Left cardiac atrium (tissue), 4 donors: ENCODE measurements around the gene RESF1. TPM values are rescaled to one million over a fixed set of nuclear protein-coding genes. Genes with fewer than 3 reads are reported as not detected.

Experiments
- ATAC-seq, 2 donors: fragments of 200-7000 bp; cut with Tn5 transposase; one replicate each; pipeline ENCODE4 v1.9.1; 2020; ENCODE audit warnings: mild to moderate bottlenecking in 2 of 2, moderate library complexity in 2 of 2
- DNase-seq: peaks from one replicate; pipeline ENCODE4 v3.0.0-alpha.2; 2020
- intact Hi-C, 2 donors: fragments of 100-400 bp; cut with DNase I; formaldehyde crosslinking; loops; one replicate each; pipeline versions ENCODE4 v1.14.1 to v1.15.1; 2022 to 2023
- total RNA-seq, 2 donors: library from RNA; stranded (reverse); fragmentation: NEBNext Ultra II Directional; extraction: Animal tissue kit (Norgen Biotek cat#: 25700); gene quantifications; one replicate each; pipeline ENCODE4 v1.2.1, GENCODE V29; 2021
- donor health status: DM: no; HTN: yes; CAD: no.
- donor health status: DM: no; HTN: yes; CAD: no; lungs with severe emphysema.
- donor health status: DM: yes; HTN: yes; CAD: no.
- donor health status: Dilated cardiomyopathy.

RESF1 gene
- total RNA-seq, 2 donors from 2014 or later = 19.8 to 31.2 TPM

DNA sequence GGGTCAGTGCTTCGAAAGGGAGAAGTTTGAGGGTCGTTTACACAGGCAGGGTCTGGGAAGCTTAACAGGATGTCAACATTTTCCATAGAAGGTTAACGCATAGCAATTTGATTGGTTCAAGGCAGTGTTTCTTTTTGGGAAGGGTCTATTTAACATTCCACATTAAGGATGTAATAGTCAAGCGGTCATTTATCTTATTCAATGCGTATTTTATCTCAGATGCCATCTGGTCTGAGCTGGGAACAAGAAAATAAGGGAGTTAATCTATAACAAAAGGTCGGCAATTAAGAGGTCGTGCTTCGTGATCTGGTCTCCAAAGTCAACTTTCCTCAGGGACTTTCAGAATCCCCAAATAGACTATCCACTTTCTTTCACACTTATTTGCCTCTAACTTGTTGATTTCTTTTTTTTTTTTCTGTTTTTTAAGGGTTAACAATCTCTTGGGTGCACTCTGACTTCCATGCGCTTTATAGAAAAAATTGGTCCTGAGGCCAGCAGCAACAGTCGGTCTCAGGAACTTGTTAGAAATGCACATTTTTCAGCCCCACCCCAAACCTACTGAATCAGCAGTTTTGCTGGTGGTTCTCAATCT, 550 bp upstream of the RESF1 start:
- no peak for DNase-seq
- intact Hi-C loops = no loop called here
- ATAC-seq = no peak

DNA sequence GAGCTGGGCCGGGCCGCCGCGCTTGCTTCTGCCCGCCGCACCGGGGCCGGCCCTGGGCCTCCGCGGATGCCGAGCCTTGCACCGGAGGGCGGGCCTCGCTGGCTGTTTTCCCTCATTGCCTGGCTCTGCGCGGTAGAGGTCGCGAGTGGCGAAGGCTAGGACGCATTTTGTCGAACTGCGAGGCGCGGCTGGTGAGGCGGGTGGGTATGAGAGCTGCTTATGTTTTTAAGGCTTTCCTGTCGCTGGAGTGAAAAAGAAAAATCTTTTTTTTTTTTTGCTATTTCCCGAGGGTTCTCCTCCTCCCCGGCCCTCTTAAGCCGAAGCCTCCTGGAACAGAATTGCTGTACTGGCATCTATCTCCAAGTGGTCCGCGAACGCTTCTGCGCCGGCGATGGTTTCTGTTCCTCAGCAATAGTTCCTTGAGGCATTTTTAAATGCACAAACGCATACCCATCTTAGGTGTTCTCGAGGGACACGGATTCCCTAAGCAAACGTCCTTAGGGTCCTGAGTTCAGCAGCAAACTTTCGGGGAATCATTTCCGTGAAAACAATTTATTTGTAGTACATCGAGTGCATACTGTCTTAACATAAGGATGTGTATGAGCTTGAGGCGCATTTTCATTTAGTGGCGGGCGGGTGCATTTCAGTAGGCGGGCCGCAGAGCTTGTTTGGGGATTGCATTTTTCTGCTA, 631 bp downstream of the RESF1 start:
- ATAC-seq (peak; percentile 24 to 77), DNase-seq (peak; percentile 75)
- intact Hi-C loops = no loop called here

DNA sequence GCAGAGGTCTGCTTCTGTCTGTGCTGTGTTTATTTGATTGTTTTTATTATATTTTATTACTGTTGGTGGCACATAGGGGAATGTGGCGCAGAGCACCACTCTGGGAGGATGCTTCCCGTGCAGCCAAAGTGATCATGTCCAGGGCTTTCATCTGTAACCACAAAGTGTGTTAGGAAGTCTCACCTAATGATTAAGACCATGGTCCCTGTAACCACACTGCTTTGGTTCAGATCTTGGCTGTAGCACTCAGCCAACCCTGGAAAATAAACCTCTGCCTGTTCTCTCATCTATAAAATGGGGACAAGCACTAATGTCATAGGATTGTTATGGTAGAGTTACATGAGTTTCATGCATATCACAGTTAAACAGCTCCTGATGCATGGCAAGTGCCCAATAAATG, 1.9 kb downstream of the RESF1 start:
- no peak for ATAC-seq

DNA sequence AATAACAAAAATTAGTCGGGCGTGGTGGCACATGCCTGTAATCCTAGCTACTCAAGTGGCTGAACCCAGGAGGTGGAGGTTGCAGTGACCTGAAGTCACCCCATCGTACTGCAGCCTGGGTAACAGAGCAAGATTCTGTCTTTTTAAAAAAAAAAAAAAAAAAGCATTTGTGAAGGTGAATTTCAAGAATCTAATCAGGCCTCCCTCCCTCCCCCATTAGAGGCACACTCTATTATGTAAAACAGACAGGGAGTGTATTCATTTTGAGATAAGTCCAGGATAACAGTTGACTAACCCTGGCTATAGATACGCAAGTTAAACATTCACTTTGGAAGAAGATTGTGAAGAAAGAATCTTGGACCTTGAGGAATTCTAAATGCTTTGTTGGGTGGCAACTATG, 2.9 kb downstream of the RESF1 start:
- ATAC-seq = no peak
- no peak for DNase-seq
- intact Hi-C loops = no loop called here

More for the DNA sequence above, 1.9 kb downstream of the RESF1 start:
- intact Hi-C loops = no loop called here
- DNase-seq = no peak

DNA sequence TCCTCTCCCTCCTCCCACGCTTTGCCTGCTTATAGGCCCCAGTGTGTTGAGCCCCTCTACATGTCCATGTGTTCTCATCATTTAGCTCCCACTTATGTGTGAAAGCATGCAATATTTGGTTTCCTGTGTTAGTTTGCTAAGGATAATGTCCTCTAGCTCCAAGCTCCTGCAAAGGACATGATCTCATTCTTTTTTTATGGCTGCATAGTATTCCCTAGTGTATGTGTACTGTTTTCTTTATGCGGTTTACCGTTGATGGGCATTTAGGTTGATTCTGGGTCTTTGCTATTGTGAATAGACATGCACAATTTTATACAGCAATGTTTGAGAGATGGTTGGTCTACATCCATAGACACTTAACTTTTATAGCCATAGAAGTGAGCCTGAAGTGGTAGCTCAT, 5.1 kb downstream of the RESF1 start:
- intact Hi-C loops = no loop called here
- no peak for DNase-seq
- no peak for ATAC-seq

DNA sequence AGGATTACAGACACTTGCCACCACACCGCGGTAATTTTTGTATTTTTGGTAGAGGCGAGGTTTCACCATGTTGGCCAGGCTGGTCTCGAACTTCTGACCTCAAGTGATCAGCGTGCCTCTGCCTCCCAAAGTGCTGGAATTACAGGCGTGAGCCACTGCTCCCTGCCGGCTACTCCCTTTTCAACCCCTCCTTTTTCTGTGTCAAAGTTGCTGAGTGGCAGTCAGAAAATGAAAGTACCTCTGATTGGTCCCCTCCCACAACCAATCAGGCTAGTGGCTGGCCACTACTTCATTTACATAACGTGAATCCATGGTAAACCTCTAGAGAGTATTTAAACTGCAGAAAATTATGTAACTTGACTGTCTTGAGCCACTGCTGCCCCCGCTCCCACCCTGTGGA, 5.9 kb downstream of the RESF1 start:
- no peak for DNase-seq
- intact Hi-C loops = no loop called here
- ATAC-seq = no peak

DNA sequence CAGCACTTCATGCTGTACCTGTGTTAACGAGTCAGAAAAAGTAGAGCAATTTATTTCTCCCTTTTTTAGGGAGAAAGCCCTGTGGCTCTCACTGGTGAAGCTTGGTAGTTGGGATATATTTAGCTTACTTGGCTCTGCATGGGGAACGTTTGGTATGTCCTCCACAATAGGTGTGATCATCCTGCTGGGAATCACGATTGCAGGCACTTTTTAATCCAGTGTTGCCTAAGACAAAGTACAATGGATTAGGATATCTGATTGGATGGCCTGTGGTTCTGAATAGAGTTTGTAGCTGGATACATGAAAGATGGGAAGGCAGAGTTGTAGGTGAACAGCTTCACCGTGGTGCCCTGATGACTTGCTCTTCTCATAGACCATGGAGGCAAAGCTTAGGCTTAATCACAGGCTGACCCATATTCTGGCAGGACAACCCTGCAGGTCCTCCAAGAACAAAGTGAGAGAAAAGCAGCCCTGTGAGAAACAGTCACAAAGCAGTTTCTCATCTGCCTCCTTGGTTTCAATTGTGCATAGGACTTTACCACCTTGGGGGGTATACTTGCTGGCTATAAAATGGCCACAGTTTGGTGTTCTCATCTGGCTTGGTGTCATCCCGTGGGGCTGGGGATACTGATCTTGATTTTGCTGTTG, 7.5 kb downstream of the RESF1 start:
- ATAC-seq (peak; percentile 49 to 57), DNase-seq (no peak)
- intact Hi-C loops = no loop called here

DNA sequence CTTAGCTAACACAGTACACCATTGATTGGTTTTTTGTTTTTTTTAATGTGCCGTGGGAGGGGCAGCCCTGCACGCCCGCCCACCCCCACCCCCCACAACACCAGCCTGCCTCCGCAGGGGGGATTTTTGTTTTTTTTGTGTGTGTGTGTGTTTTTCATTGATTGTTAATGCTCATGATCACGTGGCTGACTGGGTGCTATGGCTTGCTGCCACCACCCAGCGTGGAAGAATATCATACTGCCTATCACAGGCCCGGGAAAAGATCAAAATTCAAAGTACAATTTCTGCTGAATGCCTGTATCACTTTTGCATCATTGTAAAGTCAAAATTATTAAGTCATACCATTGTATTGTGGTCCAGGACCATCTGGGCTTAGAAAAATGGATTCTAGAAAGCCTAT, 8.3 kb downstream of the RESF1 start:
- ATAC-seq = no peak
- intact Hi-C loops = no loop called here
- no peak for DNase-seq

DNA sequence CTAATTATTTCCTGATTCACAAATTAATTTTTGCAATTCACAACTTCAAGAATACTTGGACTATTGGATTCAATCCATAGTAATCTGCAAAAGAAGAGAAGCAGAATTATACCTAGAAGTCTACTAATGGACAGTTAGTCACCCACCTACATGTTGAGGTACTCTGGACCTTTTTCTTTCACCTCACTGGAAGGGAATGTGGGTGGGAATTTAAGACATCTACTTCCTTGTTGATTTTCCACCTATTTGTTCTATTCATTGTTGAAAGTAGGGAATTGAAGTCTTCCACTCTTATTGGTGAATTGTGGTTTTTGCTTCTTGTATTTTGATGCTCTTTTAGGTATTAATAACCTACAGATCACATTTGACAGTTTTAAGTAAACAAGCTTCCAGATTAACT, 11.0 kb downstream of the RESF1 start:
- no peak for DNase-seq
- intact Hi-C loops = no loop called here
- no peak for ATAC-seq

DNA sequence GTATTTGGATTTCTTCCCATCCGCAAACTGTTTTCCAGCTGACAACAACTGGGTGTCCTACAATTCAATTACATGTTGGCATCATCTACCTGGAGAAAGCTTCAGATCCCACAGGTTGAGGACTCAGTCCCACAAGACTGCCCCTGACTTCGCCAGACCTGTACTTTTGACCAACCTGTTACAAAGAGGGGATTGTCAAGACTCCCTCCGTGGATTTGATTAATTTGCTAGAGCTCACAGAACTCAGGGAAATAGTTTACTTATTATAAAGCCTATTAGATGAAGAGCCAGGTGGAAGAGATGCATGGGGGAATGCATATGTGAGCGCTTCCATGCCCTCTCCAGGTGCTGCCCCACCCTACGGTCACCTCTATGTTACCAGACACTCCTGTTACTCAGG, 14.6 kb downstream of the RESF1 start:
- DNase-seq = no peak
- ATAC-seq = no peak
- intact Hi-C loops = no loop called here

DNA sequence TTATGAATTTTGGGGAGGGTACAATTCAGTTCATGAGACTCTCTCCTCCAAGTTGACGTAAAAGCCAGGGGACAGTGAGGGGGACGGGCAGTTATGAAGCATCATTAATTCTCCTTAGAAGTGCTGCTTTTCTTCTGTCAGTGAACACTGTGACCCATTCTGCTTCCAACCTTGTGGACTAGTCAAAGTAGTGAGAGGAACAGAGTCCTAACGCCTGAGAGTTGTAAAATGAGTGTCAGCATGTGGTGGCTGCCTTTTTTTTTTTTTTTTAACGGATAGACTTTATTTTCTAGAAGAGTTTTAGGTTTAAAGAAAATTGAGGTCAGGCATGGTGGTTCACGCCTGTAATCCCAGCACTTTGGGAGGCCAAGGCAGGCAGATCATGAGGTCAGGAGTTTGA, 15.5 kb downstream of the RESF1 start:
- intact Hi-C loops = no loop called here
- ATAC-seq = no peak

DNA sequence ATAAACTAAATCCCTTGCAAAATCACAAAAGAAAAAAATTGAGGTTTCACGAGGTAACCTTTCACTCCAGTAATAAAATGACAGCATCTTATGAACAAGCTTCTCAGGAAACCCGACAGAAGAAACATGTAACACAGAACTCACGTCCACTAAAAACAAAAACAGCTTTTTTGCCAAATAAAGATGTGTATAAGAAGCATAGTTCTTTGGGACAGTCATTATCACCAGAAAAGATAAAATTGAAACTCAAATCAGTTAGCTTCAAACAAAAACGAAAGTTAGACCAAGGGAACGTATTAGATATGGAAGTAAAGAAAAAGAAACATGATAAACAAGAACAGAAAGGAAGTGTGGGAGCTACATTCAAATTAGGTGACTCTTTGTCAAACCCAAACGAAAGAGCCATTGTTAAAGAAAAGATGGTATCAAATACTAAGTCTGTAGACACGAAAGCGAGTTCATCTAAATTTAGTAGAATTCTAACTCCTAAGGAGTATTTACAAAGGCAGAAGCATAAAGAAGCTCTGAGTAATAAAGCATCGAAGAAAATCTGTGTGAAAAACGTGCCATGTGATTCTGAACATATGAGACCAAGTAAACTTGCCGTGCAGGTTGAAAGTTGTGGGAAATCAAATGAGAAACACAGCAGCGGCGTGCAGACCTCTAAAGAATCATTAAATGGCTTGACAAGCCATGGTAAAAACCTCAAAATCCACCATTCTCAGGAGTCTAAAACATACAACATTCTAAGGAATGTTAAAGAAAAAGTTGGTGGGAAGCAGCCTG, 25.8 kb downstream of the RESF1 start:
- intact Hi-C loops = no loop called here
- no peak for DNase-seq

More for the DNA sequence above, 15.5 kb downstream of the RESF1 start:
- DNase-seq = no peak

DNA sequence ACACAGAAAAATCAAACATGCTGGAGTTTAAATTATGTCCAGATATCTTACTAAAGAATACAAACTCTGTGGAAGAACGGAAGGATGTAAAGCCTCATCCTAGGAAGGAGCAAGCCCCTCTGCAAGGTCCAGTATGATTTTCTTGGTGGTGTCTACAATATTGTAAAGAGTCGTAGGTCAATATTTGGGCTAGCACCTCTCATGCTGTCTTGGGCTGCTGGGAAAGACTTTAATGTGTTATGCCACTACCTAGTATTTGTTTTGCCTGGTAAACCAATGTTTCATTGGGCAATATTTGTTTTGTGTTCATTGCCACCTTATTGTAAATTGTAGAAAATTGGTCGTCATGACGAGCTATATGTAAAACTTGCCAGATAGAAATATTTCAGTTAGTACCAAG, 26.6 kb downstream of the RESF1 start:
- no peak for DNase-seq
- intact Hi-C loops = no loop called here
- ATAC-seq = no peak

More for the DNA sequence above, 25.8 kb downstream of the RESF1 start:
- no peak for ATAC-seq

DNA sequence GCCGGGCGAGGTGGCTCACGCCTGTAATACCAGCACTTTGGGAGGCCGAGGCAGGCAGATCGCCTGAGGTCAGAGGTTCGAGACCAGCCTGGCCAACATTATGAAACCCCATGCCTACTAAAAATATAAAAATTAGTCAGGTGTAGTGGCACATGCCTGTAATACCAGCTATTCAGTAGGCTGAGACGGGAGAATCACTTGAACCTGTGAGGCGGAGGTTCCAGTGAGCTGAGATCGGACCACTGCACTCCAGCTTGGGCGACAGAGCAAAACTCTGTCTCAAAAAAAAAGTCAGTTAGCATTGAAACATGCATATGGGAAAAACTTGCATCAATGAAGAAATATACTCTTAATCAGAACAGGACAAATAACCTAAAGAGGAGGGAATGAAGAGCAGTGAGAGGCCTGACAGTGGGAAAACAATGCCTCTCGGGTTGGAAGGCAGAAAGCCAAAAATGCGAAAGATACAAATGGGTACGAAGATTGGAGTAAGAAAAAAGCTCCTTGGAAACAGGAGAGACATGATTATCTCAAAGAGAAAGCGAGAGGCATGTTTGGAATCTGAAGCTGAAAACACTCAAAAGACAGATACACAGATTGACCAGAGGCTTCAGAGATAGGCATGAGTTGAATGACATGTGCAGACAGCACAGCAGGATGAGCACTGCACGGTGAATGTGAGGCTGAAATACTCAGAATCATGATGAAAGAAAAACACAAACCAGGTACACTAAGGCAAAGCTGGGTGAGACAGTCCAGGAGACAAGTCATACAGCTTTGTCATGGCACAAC, 30.6 kb downstream of the RESF1 start:
- peak in 1 of 2 donors; percentile 97 for ATAC-seq
- no peak for DNase-seq
- intact Hi-C loops = no loop called here

DNA sequence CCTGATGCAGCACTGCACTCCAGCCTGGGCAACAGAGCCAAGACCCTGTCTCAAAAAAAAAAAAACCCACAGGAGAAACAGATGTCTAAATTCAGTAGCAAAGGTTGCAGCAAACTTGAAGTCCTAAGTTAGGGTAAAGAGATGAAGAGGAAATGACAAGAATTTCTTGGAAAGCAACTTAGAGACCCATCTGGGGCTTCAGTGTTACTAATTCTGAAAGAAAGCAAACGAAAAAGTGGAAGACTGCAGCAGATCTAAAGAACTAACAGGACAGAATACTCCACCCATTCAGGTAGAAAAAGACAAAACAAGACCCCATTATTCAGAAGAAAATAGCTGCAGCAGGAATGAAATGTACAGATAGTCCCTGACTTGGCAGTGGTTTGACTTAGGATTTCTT, 31.9 kb downstream of the RESF1 start:
- ATAC-seq = no peak
- intact Hi-C loops = no loop called here
- DNase-seq = no peak

DNA sequence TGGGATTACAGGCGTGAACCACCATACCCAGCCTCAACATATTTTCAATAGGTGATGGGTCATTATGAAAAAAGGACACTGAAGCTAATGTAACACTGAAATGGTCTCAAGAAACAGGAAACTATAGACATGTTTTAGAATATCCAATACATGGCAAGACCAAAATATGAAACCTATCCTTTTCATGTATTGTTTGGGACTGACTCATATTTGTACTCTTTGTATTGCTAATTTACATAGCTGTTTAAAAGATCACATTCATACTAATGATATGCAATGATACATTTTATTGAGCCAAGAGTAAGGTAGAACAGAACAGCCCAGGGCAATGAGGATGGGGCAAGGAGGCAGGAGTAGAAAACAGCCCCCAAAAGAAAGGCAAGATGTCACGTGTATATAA, 32.6 kb downstream of the RESF1 start:
- no peak for DNase-seq
- intact Hi-C loops = no loop called here
- no peak for ATAC-seq

DNA sequence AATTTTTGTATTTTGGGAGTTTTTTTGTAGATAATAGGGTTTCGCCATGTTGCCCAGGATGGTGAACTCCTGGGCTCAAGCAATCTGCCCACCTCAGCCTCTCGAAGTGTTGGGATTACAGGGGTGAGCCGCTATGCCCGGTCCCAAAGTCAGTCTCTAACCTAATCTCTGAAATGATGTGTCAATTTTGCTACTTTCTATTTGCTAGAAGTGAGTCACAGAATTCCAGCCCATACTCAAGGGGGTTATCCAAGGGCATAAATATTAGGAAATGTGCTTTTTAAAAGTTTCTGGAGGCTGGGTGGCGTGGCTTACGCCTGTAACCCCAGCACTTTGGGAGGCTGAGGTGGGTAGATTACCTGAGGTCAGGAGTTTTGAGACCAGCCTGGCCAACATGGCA, 40.5 kb downstream of the RESF1 start:
- intact Hi-C loops = no loop called here
- ATAC-seq = no peak
- DNase-seq = no peak

DNA sequence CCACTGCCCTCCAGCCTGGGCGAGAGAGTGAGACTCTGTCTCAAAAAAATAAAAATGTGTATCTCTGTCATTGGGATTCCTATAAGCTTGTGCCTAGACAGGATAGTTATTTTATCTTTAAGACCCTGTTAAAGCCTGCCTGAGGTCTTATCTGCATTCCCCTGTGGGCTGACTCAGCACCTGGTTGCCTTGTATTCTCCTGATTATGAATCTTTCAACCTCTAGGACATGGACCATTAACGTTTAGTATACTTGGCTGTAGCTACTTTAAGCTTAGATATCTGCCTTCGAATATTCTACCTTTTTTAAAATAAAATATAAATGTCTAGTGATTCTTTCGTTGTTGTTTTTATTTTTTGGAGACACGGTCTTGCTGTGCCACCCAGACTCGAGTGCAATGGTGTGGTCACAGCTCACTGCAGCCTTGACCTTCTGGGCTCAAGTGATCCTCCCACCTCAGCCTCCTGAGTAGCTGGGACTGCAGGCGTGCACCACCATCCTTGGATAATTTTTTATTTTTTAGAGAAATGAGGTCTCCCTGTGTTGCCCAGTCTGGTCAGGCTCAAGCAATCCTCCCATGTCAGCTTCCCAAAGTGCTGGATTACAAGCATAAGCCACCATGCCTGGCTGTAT, 41.3 kb downstream of the RESF1 start:
- DNase-seq (no peak), ATAC-seq (no peak)
- intact Hi-C loops = no loop called here
